IMR-90 (cell line): ENCODE data around the gene SLX4IP. TPM values are rescaled to one million over a fixed set of nuclear protein-coding genes. Genes with fewer than 3 reads are reported as not detected.

Experiments used
- ATAC-seq: fragments of 200-7000 bp; cut with Tn5 transposase; 2 replicates; pipeline ENCODE4 v1.9.1; 2020; ENCODE audit warnings: low read depth, mild to moderate bottlenecking, moderate library complexity
- BruUV-seq: library from RNA; stranded (reverse); fragments of 400-500 nt; replicated peaks from 2 replicates; lab custom pipeline; 2021; lab: Mats Ljungman, UMichigan
- CTCF ChIA-PET: fragments of 300-600 bp; formaldehyde crosslinking; extraction: SDS; loops from one replicate; lab custom pipeline; 2021; ENCODE audit warnings: antibody characterized with exemption; lab: Yijun Ruan, JAX
- POLR2A ChIA-PET: fragments of 300-600 bp; sonication (Branson Sonifier 250); formaldehyde crosslinking; loops from one replicate; lab custom pipeline; 2022; ENCODE audit warnings: antibody characterized with exemption; ENCODE audit not compliant: unreplicated experiment; lab: Charles Lee
- DNase-seq: peaks from one replicate; pipeline ENCODE4 v3.0.0; 2013
- H2AFZ ChIP-seq: replicated peaks from 2 replicates; pipeline ENCODE3; 2013; ENCODE audit warnings: low read length, mild to moderate bottlenecking; ENCODE audit not compliant: poor library complexity
- H2AK5ac ChIP-seq: 2 replicates; pipeline ENCODE4 v1.6.1; 2013; ENCODE audit warnings: low read depth, low read length, inconsistent platforms
- H2AK9ac ChIP-seq: replicated peaks from 2 replicates; pipeline ENCODE3; 2013; ENCODE audit warnings: mild to moderate bottlenecking, low read depth, low read length, moderate library complexity; ENCODE audit not compliant: poor library complexity
- H2BK120ac ChIP-seq: 2 replicates; pipeline ENCODE4 v1.6.1; 2013; ENCODE audit warnings: low read depth, low read length, inconsistent platforms
- H2BK15ac ChIP-seq: 3 replicates; pipeline ENCODE4 v1.6.1; 2013; ENCODE audit warnings: low read depth, low read length, inconsistent platforms
- H2BK20ac ChIP-seq: 2 replicates; pipeline ENCODE4 v1.6.1; 2013; ENCODE audit warnings: low read depth, mild to moderate bottlenecking, inconsistent platforms, low read length, moderate library complexity
- H2BK5ac ChIP-seq: 2 replicates; pipeline ENCODE4 v1.6.1; 2013; ENCODE audit warnings: mild to moderate bottlenecking, low read depth, low read length, inconsistent platforms; ENCODE audit not compliant: poor library complexity, severe bottlenecking
- H3K14ac ChIP-seq: replicated peaks from 2 replicates; pipeline ENCODE4 v1.6.1; 2013; ENCODE audit warnings: low read depth, low read length, inconsistent platforms
- H3K18ac ChIP-seq: 2 replicates; pipeline ENCODE4 v1.6.1; 2013; ENCODE audit warnings: low read depth, low read length, control low read depth
- H3K23ac ChIP-seq: 2 replicates; pipeline ENCODE4 v1.6.1; 2013; ENCODE audit warnings: low read depth, low read length, inconsistent platforms
- H3K27ac ChIP-seq: 2 replicates; pipeline ENCODE4 v1.5.1; 2013; ENCODE audit warnings: mild to moderate bottlenecking, control low read depth, low read length; ENCODE audit not compliant: insufficient read depth
- H3K27me3 ChIP-seq: 2 replicates; pipeline ENCODE4 v1.6.1; 2013; ENCODE audit warnings: low read length; ENCODE audit not compliant: control insufficient read depth, insufficient read depth
- H3K36me3 ChIP-seq: 2 replicates; pipeline ENCODE4 v1.6.1; 2013; ENCODE audit warnings: low read length, mixed read lengths; ENCODE audit not compliant: control insufficient read depth, insufficient read depth
- H3K4ac ChIP-seq: 2 replicates; pipeline ENCODE4 v1.6.1; 2013; ENCODE audit warnings: low read depth, low read length, inconsistent platforms
- H3K4me1 ChIP-seq: 2 replicates; pipeline ENCODE4 v1.6.1; 2013; ENCODE audit warnings: low read length, mixed read lengths; ENCODE audit not compliant: control insufficient read depth, insufficient read depth
- H3K4me2 ChIP-seq: 2 replicates; pipeline ENCODE4 v1.6.1; 2013; ENCODE audit warnings: low read depth, mild to moderate bottlenecking, control low read depth, low read length, moderate library complexity
- H3K4me3 ChIP-seq: 2 replicates; pipeline ENCODE4 v1.5.1; 2013; ENCODE audit warnings: low read depth, mild to moderate bottlenecking, control low read depth, low read length, moderate library complexity; ENCODE audit not compliant: insufficient read depth
- H3K56ac ChIP-seq: 2 replicates; pipeline ENCODE4 v1.6.1; 2013; ENCODE audit warnings: low read length, inconsistent platforms; ENCODE audit not compliant: insufficient read depth; ENCODE audit errors: extremely low read depth
- H3K79me1 ChIP-seq, 2 experiments: 2 replicates each; pipeline ENCODE4 v1.6.1; 2013; ENCODE audit warnings: low read length in 2 of 2, inconsistent platforms in 1 of 2, low read depth in 1 of 2
- H3K9ac ChIP-seq: 2 replicates; pipeline ENCODE4 v1.6.1; 2013; ENCODE audit warnings: low read depth, low read length, control low read depth
- H3K9me1 ChIP-seq: 2 replicates; pipeline ENCODE4 v1.6.1; 2013; ENCODE audit warnings: low read length, inconsistent platforms; ENCODE audit not compliant: insufficient read depth
- H3K9me3 ChIP-seq: 2 replicates; pipeline ENCODE4 v1.6.1; 2013; ENCODE audit warnings: low read length; ENCODE audit not compliant: control insufficient read depth, insufficient read depth
- H4K20me1 ChIP-seq: 2 replicates; pipeline ENCODE4 v1.6.1; 2013; ENCODE audit warnings: low read length, inconsistent platforms; ENCODE audit not compliant: insufficient read depth
- H4K5ac ChIP-seq: 2 replicates; pipeline ENCODE4 v1.6.1; 2013; ENCODE audit warnings: mild to moderate bottlenecking, low read depth, low read length, control low read depth
- H4K8ac ChIP-seq, 2 experiments: 2 replicates each; pipeline ENCODE4 v1.6.1; 2013; ENCODE audit warnings: low read depth in 2 of 2, low read length in 2 of 2, control low read depth in 1 of 2, inconsistent platforms in 1 of 2
- H4K91ac ChIP-seq: 2 replicates; pipeline ENCODE4 v1.6.1; 2013; ENCODE audit warnings: low read depth, low read length, inconsistent platforms; ENCODE audit not compliant: insufficient read depth
- BHLHE40 ChIP-seq: fragments of 150-350 bp; IDR thresholded peaks from 2 replicates; pipeline ENCODE4 v1.6.1; 2016; ENCODE audit warnings: mild to moderate bottlenecking, low read depth, low read length
- CEBPB ChIP-seq: IDR thresholded peaks from 2 replicates; pipeline ENCODE4 v1.6.1; 2012; ENCODE audit warnings: low read depth, low read length, improper control_type of control experiment
- FOS ChIP-seq: fragments of 150-350 bp; IDR thresholded peaks from 2 replicates; pipeline ENCODE4 v1.6.1; 2016; ENCODE audit warnings: low read depth, low read length
- MAFK ChIP-seq: IDR thresholded peaks from 2 replicates; pipeline ENCODE4 v1.6.1; 2012; ENCODE audit warnings: low read depth, low read length, improper control_type of control experiment
- MAZ ChIP-seq: IDR thresholded peaks from 2 replicates; pipeline ENCODE4 v1.6.1; 2012; ENCODE audit warnings: low read depth, mild to moderate bottlenecking, low read length, improper control_type of control experiment, moderate library complexity, borderline replicate concordance
- MXI1 ChIP-seq: IDR thresholded peaks from 2 replicates; pipeline ENCODE4 v1.6.1; 2012; ENCODE audit warnings: low read depth, mild to moderate bottlenecking, low read length, moderate library complexity, borderline replicate concordance
- NFE2L2 ChIP-seq: fragments of 150-350 bp; IDR thresholded peaks from 2 replicates; pipeline ENCODE4 v1.6.1; 2016; ENCODE audit warnings: low read depth, mild to moderate bottlenecking, low read length
- POLR2A ChIP-seq: IDR thresholded peaks from 2 replicates; pipeline ENCODE4 v1.6.1; 2012; ENCODE audit warnings: mild to moderate bottlenecking, low read depth, low read length
- RFX5 ChIP-seq: IDR thresholded peaks from 2 replicates; pipeline ENCODE4 v1.8.0; 2012; ENCODE audit warnings: low read depth, mild to moderate bottlenecking, low read length, moderate library complexity
- SMC3 ChIP-seq: fragments of 150-350 bp; IDR thresholded peaks from 2 replicates; pipeline ENCODE4 v1.6.1; 2016; ENCODE audit warnings: low read depth, mild to moderate bottlenecking, antibody characterized with exemption, low read length, moderate library complexity
- WGBS, 2 experiments: methylation state at CpG; one replicate each; pipeline versions ENCODE4 v1.1.5 to v1.1.7; 2013; ENCODE audit warnings: missing lambda C conversion rate in 2 of 2; ENCODE audit not compliant: insufficient read length in 1 of 2; ENCODE audit errors: extremely low coverage in 2 of 2; 5-methylcytosine and 5-hydroxymethylcytosine counted together
- dilution Hi-C: fragments of 300-500 bp; cut with HindIII; formaldehyde crosslinking; loops from one replicate; pipeline ENCODE4 v1.14.3; 2018; ENCODE audit warnings: low sequenced_read_pairs; ENCODE audit not compliant: unreplicated experiment
- in situ Hi-C: fragments of 300-500 bp; cut with MboI; formaldehyde crosslinking; loops from 3 replicates; pipeline ENCODE4 v1.14.3; 2019; ENCODE audit warnings: low sequenced_read_pairs, inconsistent platforms, mixed read lengths
- intact Hi-C: fragments of 100-400 bp; cut with micrococcal nuclease; formaldehyde crosslinking; loops from 2 replicates; pipeline ENCODE4 v1.10.0; 2022
- polyA plus RNA-seq, 3 experiments: library from polyadenylated mRNA; depleted of rRNA; stranded (reverse); fragments of >200 nt; gene quantifications; 2 replicates each; pipeline ENCODE4 v1.2.3, GENCODE V29; 2012; ENCODE audit warnings: low replicate concordance in 1 of 3
- total RNA-seq: library from RNA; depleted of rRNA; stranded (reverse); fragments of >200 nt; gene quantifications from 2 replicates; pipeline ENCODE4 v1.2.3, GENCODE V29; 2012
- TF ChIP-seq, protein P1 (sequence below): fragments of 150-350 bp; IDR thresholded peaks from 2 replicates; pipeline ENCODE4 v1.6.1; 2016; ENCODE audit warnings: low read depth, mild to moderate bottlenecking, low read length, moderate library complexity, borderline replicate concordance
- TF ChIP-seq, protein P2 (sequence below): fragments of 150-350 bp; IDR thresholded peaks from 2 replicates; pipeline ENCODE4 v1.6.1; 2017; ENCODE audit warnings: mild to moderate bottlenecking, antibody characterized with exemption, low read length, low read depth

The SLX4IP gene
- total and polyA plus RNA-seq, 2 of the 4 experiments (the other 2 are of a cell fraction) = 1.3 to 5.9 TPM

DNA sequence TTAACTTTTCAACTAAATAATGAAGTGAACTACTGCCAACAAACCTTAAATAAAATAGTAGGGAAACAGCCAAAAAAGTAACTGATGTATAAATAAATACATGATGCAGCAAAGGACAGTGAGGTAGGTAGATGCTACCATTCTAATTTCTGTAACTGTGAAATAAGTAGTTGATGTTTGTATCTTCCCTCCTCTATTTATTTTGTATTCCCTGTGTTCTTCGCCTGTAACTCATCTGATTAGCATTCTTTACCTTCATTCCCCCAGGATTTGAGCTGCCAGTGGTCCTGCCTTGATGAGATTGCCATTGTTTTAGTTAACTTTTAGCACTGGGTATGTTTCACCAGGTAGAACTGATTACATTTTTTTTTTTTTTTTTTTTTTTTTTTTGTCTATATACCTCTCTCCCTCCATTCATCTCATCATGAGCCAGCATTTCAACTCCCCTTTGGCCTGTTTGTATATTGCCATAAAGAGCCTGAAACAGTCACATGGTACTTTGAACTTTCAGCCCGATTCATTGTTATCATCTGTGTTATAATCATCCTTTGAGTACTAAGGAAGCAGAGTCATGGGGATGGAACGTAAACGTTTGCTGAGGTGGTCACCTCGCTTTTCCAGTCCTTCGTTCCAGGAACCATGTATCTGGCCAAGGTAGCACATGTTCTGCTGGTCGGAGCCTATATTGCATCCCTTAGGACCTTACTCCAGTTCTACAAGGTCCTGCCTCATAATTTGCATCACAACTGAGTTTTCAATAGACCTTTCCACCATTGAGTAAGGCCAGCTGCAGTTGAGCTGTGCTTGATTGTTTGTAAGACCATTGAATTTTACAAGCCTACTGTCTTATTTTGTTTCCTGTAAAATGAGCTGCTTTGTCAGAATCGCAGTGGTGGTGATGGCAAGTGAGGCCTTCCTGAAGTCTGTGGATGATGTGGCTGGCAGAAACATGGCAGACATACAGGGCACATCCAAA, 131.1 kb downstream of the SLX4IP start:
- Histone ChIP-seq H3K9me3 (no peaks in the 10 kb centered on the region), H2BK20ac (peak overlapping the region; percentile 47; the same call in 1 of the 2 replicates), H3K4me2 (no peak overlapping the region), H3K4ac (peak overlapping the region; percentile 17; the same call in 1 of the 2 replicates), H2BK120ac (peak overlapping the region; percentile 82; the same call in 1 of the 2 replicates), H2BK5ac (no peak overlapping the region), H3K9me1 (0 out of 2 replicates have a peak, but pooled peaks cover 3% of the 10 kb centered on the region), H4K20me1 (no peaks in the 10 kb centered on the region), H4K91ac (peak overlapping the region; percentile 46; the same call in 1 of the 2 replicates), H3K18ac (peak overlapping the region; percentile 67; the same call in 1 of the 2 replicates), H3K4me3 (no peak overlapping the region), H2AK5ac (peak overlapping the region; percentile 70), H3K4me1 (peaks cover 4% of the 10 kb centered on the region), H4K5ac (no peak overlapping the region), H3K79me1 (no peaks in the 10 kb centered on the region), H3K23ac (no peak overlapping the region), H2BK15ac (peak overlapping the region; percentile 70; the same call in 1 of the 3 replicates), H3K36me3 (0 out of 2 replicates have a peak, but pooled peaks cover 1% of the 10 kb centered on the region), H2AK9ac (no peak overlapping the region), H3K27ac (no peak overlapping the region), H4K8ac (peak overlapping the region in 1 of 2 experiments; percentile 24; a peak in 2 of 4 replicates), H3K14ac (peak overlapping the region; percentile 37; the same call in 1 of the 2 replicates), H2AFZ (no peak overlapping the region), H3K27me3 (no peaks in the 10 kb centered on the region), H3K56ac (no peak overlapping the region), H3K9ac (no peak overlapping the region)
- no CpG with 5 or more reads among the region's 8 CpGs for WGBS, 2 experiments
- dilution Hi-C loops = no loop called here
- TF ChIP-seq, protein P1, sequence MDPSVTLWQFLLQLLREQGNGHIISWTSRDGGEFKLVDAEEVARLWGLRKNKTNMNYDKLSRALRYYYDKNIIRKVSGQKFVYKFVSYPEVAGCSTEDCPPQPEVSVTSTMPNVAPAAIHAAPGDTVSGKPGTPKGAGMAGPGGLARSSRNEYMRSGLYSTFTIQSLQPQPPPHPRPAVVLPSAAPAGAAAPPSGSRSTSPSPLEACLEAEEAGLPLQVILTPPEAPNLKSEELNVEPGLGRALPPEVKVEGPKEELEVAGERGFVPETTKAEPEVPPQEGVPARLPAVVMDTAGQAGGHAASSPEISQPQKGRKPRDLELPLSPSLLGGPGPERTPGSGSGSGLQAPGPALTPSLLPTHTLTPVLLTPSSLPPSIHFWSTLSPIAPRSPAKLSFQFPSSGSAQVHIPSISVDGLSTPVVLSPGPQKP = no peak
- TF ChIP-seq FOS (no peak), NFE2L2 (no peak), MAFK (no peak), RFX5 (no peak), MXI1 (no peak), POLR2A (no peak), MAZ (no peak), BHLHE40 (no peak), SMC3 (no peak), CEBPB (no peak)
- TF ChIP-seq, protein P2, sequence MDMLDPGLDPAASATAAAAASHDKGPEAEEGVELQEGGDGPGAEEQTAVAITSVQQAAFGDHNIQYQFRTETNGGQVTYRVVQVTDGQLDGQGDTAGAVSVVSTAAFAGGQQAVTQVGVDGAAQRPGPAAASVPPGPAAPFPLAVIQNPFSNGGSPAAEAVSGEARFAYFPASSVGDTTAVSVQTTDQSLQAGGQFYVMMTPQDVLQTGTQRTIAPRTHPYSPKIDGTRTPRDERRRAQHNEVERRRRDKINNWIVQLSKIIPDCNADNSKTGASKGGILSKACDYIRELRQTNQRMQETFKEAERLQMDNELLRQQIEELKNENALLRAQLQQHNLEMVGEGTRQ = no peak
- CTCF ChIA-PET = interaction anchor here (1.2 to 2.0 kb wide), 2 partner anchors 10 to 105 kb away, joined by 6 to 7 read pairs; no protein-coding TSS in a partner anchor
- intact Hi-C loops = loop anchor here (5.0 kb wide), 1 partner anchor 61 kb away; no protein-coding TSS in a partner anchor
- DNase-seq = peak; percentile 46
- no TSS peak for BruUV-seq
- in situ Hi-C loops = no loop called here
- no peak for ATAC-seq
- POLR2A ChIA-PET = no interaction called here
